Stimulated activated CD8-positive, alpha-beta memory T cell treated with anti-CD3 and anti-CD28 coated beads, Interleukin-12 subunit alpha, Interleukin-12 subunit beta, amount 100 ng/mL, for 1 hour (primary cell): Measurements from ENCODE around the gene TEX35.
A peak's percentile ranks its signal among the peaks of the same experiment; 100 is the strongest.
"Not testable (repeated sequence)": the region's sequence is repeated elsewhere in the genome, so short reads cannot be mapped to it uniquely, and the experiment has no call there.

Source experiments
- DNase-seq: peaks from one replicate; pipeline ENCODE4 v3.0.0-alpha.2; 2020; ENCODE audit warnings: low read depth

Gene TEX35

GRCh38 chr1:178494569-178494971, 18.3 kb upstream of the TEX35 start:
- DNase-seq = no peak

DNA sequence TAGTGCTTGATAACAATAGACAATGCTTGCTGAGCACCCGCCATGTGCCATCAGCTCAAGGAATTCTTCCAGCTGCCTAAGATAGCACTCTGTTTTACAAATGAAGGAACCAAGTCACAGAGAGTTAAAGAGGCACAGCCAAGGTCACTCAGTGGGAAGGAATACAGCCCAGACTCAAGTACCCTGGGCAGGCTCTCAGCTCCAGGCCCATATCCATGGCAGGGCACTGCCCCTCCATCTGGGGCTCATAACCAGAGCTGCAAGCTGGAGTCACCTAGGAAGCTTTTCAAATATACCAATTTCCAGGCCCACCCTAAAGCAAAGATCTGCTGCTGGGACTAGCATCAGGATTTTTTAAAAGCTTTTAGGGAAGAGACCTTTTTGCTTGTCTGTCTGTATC, 17.8 kb upstream of the TEX35 start:
- DNase-seq = no peak

- DNase-seq = no peak
These were observed 17.0 kb upstream of the TEX35 start for GRCh38 chr1:178495741-178496409.

- DNase-seq = no peak
These were observed 16.3 kb upstream of the TEX35 start, which contains the start of gene CLEC20A for GRCh38 chr1:178496410-178497135. TSS of gene CLEC20A (minus strand) at chr1:178496964. CDS start at chr1:178496939, 25 bp downstream.

DNA sequence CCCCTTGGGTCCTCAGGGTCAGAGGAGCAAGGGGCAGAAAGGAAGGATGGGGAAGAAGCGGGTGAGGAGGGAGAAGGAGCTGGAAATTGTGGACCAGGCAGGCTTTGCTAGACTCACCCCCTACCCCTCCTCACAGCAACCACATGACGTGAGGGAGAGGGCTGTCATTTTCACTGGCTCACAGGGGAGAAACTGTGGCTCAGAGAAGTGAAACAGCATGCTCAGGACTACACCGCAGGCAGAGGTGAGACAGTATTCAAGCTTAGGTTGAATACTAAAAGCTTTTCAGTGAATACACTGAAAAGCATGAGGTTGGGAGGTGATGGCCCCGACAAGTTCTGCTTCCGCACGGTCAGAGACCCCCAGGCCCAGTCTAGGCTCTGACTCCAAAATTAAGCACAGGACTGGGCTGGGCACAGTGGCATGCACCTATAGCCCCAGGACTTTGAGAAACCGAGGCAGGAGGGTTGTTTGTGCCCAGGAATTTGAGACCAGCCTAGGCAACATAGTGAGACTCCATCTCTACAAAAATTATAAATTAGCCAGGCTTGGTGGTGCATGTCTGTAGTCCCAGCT, 14.9 kb upstream of the TEX35 start:
- DNase-seq = no peak

GRCh38 chr1:178498896-178499675, 13.8 kb upstream of the TEX35 start:
- no peak for DNase-seq

GRCh38 chr1:178500091-178500770, 12.7 kb upstream of the TEX35 start:
- DNase-seq = no peak

- DNase-seq = no peak
These were observed 11.9 kb upstream of the TEX35 start for GRCh38 chr1:178500936-178501554.

DNA sequence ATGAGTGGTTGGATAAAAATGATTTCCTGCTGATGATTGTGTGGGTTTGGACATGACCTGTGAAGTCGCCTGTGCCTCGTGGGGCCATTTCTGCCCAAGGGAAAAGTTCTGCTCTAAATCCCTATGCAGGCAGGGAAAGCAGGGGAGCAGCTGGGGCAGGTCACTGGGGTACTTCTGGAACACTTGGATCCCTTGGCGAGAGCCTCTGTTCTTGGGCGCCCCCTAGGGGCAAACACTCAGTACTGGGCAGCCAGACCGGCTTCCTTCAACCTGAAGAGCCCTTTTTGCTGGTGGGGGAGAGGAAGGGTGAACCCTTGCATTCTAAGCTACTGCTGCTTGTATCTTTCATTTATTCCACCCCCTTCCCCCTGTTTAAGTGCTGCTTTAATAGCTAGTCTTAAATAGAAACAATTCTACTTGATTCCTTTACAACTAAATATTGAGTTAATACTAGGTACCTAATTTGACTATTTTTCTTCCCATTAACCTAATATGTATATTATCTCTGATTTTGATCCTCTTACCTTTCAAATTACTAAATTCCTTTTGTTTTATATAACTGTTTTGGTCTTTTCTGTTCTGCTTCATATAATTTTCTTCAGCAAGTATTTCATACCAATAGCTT, 11.1 kb upstream of the TEX35 start:
- peak; percentile 15 for DNase-seq

DNA sequence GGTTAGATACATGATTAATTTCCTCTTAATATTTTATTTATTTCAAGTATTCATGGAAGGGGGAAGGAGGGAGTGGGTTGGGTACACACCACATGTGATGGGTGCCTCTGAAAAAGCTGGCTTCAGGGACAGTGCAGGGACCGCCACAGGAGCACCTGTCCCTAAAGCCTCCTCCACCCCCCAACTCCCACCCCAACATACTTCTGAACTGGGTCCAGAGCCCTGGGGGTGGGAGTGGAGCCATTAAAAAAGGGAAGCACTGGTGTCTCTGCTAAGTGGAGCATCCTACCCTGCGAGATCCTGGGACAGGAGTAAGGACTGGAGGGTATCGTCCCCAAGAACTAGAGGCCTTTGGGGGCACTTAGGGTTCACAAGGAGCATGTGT, 10.6 kb upstream of the TEX35 start:
- DNase-seq = no peak

DNA sequence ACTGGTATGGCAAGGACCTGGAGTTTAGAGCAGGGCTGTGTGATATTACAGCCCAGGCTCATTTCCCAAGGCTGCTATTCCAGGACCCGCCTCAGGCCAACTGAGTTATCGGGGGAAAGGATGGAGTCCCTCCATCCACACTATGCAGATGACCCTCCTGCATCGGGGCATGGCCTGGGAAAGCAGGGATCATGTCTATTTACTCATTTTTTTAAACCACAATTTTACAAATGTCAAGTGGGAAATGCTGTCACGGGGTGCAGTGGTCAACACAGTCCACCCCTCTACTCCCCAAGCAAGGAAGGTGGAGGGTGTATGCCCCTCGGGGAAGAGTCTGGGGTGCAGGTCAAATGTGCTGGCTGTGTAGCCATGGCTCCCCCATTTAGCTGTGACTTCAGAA, 10.1 kb upstream of the TEX35 start:
- DNase-seq = no peak

DNA sequence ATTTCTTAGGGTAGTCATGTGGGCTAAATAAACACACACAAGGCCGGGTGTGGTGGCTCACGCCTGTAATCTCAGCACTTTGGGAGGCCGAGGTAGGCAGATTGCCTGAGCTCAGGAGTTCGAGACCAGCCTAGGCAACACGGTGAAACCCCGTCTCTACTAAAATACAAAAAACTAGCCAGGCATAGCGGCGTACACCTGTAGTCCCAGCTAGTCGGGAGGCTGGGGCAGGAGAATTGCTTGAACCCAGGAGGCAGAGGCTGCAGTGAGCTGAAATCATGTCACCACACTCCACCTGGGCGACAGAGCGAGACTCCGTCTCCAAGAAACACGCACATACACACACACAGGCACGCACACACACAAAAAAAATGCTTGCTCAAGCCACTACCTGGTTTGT, 9.6 kb upstream of the TEX35 start:
- not testable (repeated sequence) for DNase-seq

DNA sequence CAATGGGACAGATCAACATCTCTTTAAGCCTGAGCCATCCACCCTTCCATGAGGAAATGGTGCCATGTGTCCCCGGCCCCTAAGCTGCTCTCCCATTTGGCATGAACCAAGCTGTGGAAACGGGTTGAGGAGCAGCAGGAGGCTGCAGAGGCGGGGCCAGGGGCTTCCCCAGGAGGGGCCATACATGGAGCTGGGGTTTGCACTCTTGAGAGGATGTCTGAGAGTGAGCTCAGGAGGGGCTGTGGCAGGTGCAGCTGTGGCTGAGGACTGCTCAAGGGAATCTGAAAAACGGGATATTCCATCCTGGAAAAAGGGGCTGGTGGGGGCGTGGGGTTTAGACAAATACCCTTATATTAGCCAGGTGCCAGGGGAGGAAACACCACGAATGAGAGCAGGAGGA, 9.1 kb upstream of the TEX35 start:
- no peak for DNase-seq

- no peak for DNase-seq
These were observed 8.6 kb upstream of the TEX35 start for GRCh38 chr1:178504286-178504685.

- no peak for DNase-seq
These were observed 6.7 kb upstream of the TEX35 start for GRCh38 chr1:178506177-178506576.

DNA sequence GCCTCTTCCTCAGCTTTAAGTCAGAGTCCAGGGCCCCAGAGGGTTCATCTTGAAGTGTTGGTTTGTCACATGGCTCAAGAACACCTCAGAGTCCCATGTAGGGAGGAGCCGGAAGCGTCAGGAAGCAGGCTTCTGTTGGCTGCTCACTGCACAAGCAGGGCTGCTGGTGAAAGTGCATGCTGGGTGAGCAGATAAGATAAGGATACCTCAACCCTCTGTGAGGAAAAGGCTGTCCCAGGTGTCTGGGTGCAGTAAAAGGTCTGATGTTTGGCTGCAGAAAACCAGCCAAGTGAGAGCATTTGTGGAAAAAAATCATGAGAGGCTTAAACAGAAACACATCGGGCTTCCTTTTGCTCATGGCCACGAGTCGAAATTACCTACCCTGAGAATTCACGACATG, 6.2 kb upstream of the TEX35 start:
- DNase-seq = no peak

- no peak for DNase-seq
These were observed 3.4 kb upstream of the TEX35 start for GRCh38 chr1:178509414-178510007.

GRCh38 chr1:178510155-178510554, 2.8 kb upstream of the TEX35 start:
- DNase-seq = no peak

DNA sequence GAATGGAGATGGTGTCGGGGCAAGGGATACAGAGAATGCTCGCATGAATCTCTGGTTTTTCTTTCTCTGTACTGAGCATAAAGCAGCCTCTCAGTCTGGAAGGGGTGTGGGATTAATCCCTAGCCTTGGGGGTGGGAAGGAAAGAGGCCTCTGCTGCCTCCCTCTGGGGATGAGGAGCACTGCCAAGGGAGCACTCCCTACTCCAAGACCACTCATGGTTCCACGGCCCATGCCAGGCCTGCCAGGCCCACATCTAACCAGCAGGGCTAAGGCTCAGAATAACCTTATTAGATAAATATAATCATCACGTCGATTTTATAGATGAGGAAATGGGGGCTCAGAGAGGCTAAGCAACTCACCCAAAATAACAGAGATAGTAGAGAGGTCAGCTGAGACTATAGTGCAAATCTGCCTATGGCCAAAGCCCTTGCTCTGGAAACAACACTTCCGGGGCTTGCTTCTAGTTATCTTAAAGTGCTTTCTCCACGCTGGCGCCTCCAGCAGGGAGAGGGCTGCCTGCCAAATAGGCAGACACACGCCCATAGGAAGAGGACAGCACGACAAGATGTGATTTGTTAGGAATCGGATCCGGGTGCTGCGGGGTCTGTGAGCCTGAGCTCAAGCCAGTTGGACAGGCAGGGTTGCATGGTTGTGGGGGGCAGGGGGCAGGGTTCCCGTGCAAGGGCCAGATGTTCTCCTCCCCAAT, 522 bp downstream of the TEX35 start:
- no peak for DNase-seq

DNA sequence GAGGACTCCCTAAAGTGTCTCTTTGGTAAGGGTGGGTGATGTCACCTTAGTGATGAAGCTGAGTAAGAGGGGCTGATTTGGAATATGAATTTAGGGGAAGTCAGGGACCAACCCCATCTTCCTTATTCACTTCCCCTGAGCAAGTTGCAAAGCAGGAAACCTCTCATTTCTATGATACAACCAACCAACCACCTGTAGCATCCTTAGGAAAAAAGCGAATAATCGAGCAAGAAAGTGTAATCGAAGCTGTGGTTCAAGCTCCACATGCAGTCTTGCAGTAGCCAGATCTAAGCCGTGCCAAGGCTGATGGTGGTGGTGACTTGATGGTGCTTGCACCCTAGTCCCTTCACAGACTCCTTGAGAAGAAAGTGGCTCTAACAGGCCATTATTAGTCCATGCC, 3.2 kb downstream of the TEX35 start:
- no peak for DNase-seq
